Measurements from ENCODE around the gene BLOC1S1.

Gene BLOC1S1

DNA sequence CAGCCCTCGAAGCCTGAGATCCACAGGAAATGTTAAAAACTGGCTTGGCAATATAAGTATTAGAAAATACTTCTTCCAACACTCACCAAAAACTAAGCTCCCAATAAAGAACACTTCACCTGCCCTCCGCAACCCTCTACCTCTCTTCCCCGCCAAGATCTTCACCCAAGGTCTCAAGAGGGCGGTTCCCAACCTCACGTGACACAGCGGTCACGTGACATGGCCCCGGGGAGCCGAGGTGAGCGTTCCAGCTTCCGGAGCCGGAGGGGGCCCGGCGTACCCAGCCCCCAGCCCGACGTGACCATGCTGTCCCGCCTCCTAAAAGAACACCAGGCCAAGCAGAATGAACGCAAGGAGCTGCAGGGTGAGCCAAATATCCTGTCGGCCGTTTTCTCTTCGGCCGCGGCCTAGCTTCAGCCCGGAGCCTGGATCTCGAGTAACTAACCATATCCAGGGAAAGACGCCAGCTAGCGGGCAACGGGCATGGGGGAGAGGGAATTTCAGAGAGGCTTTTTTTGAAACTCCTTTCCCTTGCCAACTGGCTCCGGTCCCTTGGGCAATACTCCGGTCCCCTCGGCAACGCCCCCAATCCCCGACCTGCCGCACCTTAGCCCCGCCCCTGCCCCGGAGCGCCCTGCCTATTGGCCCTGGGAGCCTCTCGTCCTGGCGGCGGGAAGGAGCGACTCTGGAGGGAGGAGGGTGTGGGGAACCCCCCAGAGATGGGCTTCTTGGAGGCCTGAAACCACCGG is at the start of gene BLOC1S1:
Gene BLOC1S1, plus strand, starts transcription at position 214 of the 749 bp plus-strand sequence. Its CDS starts 6 bp downstream, at position 220.
- DNase-seq, result peak; percentile 96

GRCh38 chr12:55666508-55666907 is 49.3 kb upstream of the BLOC1S1 start:
- no peak for DNase-seq

GRCh38 chr12:55670276-55670675 is 45.6 kb upstream of the BLOC1S1 start:
- no peak for DNase-seq

GRCh38 chr12:55671746-55672145 is 44.1 kb upstream of the BLOC1S1 start:
- DNase-seq, result no peak

GRCh38 chr12:55673638-55674037 is 42.2 kb upstream of the BLOC1S1 start:
- DNase-seq, result no peak

- DNase-seq, result no peak
These were observed 40.2 kb upstream of the BLOC1S1 start for GRCh38 chr12:55675666-55676065.

DNA sequence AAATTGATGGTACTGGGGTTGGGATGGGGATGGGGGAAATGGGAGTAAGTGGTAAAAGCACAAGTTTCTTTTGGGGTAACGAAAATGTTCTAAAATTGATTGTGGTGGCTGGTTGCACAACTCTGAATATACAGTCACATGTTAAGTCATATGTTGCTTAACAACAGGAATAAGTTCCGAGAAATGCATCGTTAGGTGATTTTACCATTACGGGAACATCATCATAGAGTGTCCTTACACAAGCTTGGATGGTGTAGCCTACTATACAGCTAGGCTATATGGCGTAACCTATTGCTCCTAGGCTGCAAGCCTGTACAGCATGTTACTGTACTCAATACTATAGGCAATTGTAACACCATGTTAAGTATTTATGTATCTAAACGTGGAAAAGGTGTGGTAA is 39.1 kb upstream of the BLOC1S1 start:
- no peak for DNase-seq

- DNase-seq, result no peak
These were observed 36.2 kb upstream of the BLOC1S1 start for GRCh38 chr12:55679691-55680090.

DNA sequence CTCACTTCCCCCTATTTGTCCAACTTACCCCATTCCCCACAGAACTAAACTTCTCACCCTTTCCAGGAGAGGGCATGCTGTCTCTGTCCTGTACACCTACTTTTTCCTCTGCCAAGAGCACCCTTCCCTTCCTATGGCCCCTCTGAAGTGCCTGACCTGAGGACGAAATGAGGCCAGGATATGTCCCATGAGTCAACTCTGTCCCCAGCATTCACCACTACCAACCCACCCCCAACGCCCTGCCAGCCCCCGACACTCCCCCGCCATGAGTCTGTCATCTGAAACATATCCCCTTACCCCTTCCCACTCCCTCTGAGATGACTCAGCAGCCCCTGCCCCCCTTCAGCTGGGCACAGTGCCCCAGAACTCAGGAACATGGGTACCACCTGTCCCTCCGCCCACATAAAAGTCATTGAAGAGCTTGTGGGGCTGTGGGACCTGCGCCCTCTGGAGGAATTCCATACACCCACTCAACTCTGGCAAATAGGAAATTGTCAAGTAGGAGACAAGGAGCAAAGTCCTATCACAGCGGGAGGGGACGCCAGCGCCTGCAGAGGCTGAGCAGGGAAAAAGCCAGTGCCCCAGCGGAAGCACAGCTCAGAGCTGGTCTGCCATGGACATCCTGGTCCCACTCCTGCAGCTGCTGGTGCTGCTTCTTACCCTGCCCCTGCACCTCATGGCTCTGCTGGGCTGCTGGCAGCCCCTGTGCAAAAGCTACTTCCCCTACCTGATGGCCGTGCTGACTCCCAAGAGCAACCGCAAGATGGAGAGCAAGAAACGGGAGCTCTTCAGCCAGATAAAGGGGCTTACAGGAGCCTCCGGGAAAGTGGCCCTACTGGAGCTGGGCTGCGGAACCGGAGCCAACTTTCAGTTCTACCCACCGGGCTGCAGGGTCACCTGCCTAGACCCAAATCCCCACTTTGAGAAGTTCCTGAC is 34.4 kb upstream of the BLOC1S1 start:
- no peak for DNase-seq

DNA sequence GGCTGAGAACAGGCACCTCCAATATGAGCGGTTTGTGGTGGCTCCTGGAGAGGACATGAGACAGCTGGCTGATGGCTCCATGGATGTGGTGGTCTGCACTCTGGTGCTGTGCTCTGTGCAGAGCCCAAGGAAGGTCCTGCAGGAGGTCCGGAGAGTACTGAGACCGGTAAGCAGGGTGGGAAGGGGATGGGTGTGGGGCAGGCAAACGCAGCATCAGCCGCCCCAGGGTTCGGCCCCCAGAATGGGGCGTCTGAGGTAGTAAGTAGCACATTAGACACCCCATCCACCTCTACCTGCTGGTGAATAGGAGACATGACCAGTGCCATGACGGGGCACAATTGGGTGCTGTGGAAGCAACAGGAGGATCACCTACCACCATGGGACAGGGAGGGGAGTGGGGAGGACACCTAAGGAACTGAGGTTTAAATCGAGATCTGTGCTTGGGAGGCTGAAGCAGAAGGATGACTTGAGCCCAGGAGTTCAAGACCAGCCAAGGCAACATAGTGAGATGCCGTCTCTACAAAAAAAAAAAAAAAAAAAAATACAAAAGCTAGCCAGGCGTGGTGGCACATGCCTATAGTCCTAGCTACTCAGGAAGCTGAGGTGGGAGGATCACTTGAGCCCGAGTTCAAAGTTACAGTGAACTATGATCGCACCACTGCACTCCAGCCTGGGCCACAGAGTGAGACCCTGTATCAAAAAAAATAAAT is 33.6 kb upstream of the BLOC1S1 start:
- no peak for DNase-seq

- no peak for DNase-seq
These were observed 32.2 kb upstream of the BLOC1S1 start for GRCh38 chr12:55683676-55684075.

DNA sequence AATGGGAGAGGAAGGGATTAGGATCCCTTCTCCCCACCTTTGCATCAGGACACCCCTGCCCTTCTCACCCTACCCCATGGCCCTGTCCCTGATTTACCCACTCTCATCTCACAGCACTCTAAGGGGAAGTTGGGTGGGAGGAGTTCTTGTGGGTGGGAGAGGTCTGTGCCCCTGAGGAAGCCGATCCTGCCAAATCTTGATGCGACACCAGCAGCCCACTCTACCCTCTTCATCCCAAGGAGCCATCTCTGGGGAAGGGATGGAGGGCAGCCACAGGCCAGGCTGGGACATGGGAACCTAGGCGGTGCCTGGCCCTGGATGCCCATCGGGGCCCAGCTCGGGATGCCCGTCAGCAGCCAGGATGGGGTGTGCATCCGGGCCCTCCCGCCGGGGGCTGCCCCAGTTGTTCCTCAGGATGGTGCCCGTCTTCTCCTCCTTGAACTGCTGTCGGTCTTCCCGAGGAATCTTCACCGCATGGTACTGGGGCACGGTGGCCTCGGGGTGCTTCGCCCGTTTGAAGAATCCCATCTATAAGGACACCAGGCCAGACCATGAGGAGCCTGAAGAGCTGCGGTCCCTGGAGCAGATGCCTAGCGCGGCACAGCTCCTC is 31.0 kb upstream of the BLOC1S1 start:
- no peak for DNase-seq

DNA sequence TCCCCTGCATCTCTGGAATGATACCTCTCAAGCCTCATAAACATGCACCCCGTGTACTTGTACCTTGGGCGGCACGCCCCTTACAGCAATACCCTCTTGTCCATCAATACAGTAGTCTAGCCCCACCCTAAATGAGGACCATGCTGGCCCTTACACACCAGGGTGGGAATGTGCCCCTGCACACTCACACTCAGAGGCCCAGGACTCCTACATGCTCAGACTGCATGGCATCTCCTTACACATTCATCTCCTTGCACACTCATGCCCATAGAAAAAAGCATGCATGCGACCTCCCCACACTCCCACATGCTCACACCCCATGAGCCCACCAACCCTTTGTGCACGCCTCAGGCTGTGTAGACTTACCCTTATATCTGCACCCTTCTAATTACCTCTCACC is 30.2 kb upstream of the BLOC1S1 start:
- no peak for DNase-seq

GRCh38 chr12:55686366-55687010 is 29.4 kb upstream of the BLOC1S1 start:
- no peak for DNase-seq

DNA sequence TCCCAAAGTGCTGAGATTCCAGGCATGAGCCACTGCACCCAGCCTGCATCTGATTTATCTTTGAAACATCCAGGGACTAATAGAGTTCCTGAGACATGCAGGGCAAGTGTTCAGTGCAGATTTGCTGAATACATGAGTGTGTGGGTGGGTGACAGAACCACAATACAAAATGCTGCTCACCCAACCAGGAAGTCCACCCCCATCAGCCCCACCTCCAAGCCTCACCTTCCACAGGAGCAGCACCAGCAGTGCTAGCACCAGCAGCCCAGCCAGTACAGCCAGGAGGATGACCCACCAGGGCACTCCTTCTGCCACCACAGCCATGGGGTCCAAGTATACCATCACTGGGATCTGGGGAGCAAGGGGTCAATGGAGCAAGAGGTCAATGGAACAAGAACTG is 28.1 kb upstream of the BLOC1S1 start:
- DNase-seq, result no peak

- no peak for DNase-seq
These were observed 26.9 kb upstream of the BLOC1S1 start for GRCh38 chr12:55688716-55689655.

DNA sequence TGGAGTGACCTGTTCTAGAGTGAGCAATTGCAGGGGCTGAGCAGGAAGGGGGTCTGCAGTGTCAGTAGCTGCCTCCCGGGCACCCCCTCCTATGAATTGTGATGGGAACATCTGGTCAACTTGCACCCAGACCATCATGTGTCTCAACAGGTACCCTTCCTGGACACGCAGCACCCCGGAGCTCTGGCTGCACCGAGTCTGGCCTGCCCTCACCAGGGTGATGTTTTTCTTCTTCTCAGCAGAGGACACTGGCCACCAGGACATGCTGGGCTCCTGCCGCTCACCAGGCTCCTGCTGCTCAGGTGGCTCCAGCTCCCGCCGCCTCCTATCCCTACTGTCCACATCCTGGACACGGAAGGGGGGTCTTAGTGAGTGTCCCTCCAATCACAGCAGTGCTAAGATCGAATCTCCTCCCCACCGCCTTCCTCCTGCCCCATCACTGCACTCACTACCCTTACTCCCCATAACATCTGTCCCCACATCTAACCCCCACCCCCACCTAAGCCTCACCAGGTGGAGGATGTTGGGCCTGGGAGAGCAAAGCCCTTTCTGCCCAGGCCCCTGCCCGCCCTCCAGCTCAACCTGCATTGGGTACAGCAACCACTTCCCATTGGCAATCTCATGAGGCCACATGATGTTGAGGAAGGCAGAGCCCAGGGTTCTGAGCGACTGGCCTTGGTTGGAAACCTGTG is 23.1 kb upstream of the BLOC1S1 start:
- DNase-seq, result no peak

- no peak for DNase-seq
These were observed 22.3 kb upstream of the BLOC1S1 start for GRCh38 chr12:55693323-55694187.

DNA sequence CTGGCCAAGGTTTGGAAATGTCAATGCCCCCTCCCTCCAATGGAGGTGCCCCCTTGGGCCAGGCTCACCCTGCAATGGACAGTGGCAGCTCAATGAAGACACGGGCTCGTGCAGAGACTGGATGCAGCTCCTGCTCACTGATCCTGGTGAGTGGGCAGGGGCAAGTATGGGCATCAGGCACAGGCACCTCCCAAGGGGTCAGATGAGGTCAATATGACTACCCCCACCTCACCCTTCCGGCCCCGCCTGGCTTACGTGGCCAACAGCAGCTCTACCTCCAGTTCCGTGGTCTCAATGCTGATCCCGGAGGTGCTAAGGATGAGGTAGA is 21.7 kb upstream of the BLOC1S1 start:
- no peak for DNase-seq

DNA sequence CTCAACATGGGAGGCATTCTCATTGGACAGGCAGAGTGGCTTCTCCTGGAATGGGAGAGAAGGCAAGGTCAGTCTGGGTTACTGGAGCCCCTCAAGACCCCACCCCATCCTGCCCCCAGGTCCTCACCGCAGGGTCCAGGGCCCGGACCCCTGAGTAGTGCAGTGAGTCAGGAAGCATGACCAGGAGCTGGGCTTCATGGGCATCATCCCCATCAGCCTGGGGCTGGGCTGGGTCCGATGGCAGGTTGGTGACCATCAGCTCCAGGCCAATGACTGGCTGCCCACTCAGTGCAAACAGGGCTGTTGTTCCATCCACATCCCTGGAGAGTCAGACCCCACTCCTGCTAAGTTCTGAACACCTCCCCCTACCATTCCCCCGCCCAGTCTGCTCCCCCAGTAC is 21.2 kb upstream of the BLOC1S1 start:
- no peak for DNase-seq
